Measurements from ENCODE around the gene TBCE. TPM values are rescaled to one million over a fixed set of nuclear protein-coding genes. Genes with fewer than 3 reads are reported as not detected.

TBCE gene
- total and polyA plus RNA-seq, 2 donors (not counting 1 experiment from before 2014, with no cell fraction given) = 15.2 to 22.1 TPM

- peak; percentile 76 for ATAC-seq (ENCODE audit: low read depth)
- CTCF ChIA-PET = interaction anchor here (0.6 to 5.5 kb wide), 37 partner anchors 9 to 926 kb away, joined by 3 to 141 read pairs (median 4); partner anchors contain the start of gene RBM34
- WGBS (ENCODE audit: insufficient coverage) = 96% methylated on average over 3 of the region's 7 CpGs
Observed at GRCh38 chr1:235415008-235415904, 48.0 kb downstream of the TBCE start.

More at GRCh38 chr1:235415008-235415904, 48.0 kb downstream of the TBCE start:
- intact Hi-C loops (cut with micrococcal nuclease) = loop anchor here (1.0 to 10.0 kb wide), 4 partner anchors 88 to 1303 kb away; partner anchors contain the start of genes ARID4B, GGPS1 and RBM34
- H3K4me3 Mint-ChIP-seq = no peak overlapping the region
- H3K27me3 Mint-ChIP-seq = no peaks in the 10 kb centered on the region
- Histone ChIP-seq H3K4me1 (ENCODE audit: control insufficient read depth in 2 of 2, insufficient read depth in 2 of 2, low read length in 2 of 2) (no peaks in the 10 kb centered on the region), H3K27me3 (replicated peaks in 1 of 4; ENCODE audit: control extremely low read depth in 1 of 4, control insufficient read depth in 3 of 4, insufficient read depth in 4 of 4, low read length in 3 of 4) (no peaks in the 10 kb centered on the region), H3K9ac (ENCODE audit: low read length) (no peak overlapping the region), H4K20me1 (ENCODE audit: control insufficient read depth, insufficient read depth, low read length, poor library complexity, severe bottlenecking) (no peaks in the 10 kb centered on the region), H3K4me2 (replicated peaks; ENCODE audit: low read depth, low read length, poor library complexity, severe bottlenecking) (no peak overlapping the region), H3K9me3 (ENCODE audit: control extremely low read depth in 1 of 3, control insufficient read depth in 2 of 3, insufficient read depth in 1 of 3, low read length in 2 of 3) (no peaks in the 10 kb centered on the region), H3K36me3 (replicated peaks in 1 of 2; ENCODE audit: control extremely low read depth in 1 of 2, control insufficient read depth in 1 of 2, extremely low read depth in 1 of 2, insufficient read depth in 2 of 2, low read length in 1 of 2) (peaks cover 3 to 8% of the 10 kb centered on the region in 2 experiments), H3K79me2 (ENCODE audit: control insufficient read depth, insufficient read depth, low read length) (no peaks in the 10 kb centered on the region), H3K4me3 (ENCODE audit: control extremely low read depth in 1 of 5, extremely low read depth in 1 of 5, insufficient read depth in 1 of 5, low read depth in 2 of 5, low read length in 4 of 5) (no peak overlapping the region), H2AFZ (ENCODE audit: insufficient read depth, low read depth, low read length, poor library complexity, severe bottlenecking) (no peak overlapping the region), H3K27ac (ENCODE audit: low read length in 2 of 2) (no peak overlapping the region)
- H3K4me1 Mint-ChIP-seq = no peaks in the 10 kb centered on the region
- no peaks in the 10 kb centered on the region for H3K9me3 Mint-ChIP-seq (ENCODE audit: insufficient read depth)
- POLR2A ChIA-PET = interaction anchor here (0.6 to 1.0 kb wide), 2 partner anchors 139 to 162 kb away, joined by 3 to 5 read pairs; no protein-coding TSS in a partner anchor
- no peak for TF ChIP-seq EZH2 (IDR thresholded peaks at IDR 0.05; ENCODE audit: borderline replicate concordance, insufficient read depth, low read depth, low read length, poor library complexity, severe bottlenecking)
- peak; percentile 91 for TF ChIP-seq CTCF (IDR thresholded peaks at IDR 0.05)
- H3K27ac Mint-ChIP-seq = no peak overlapping the region
- peak; percentile 70 for DNase-seq

Measured in B cell (primary cell).